Measurements from ENCODE around the gene PI4KB. TPM values are rescaled to one million over a fixed set of nuclear protein-coding genes. Genes with fewer than 3 reads are reported as not detected.
A peak's percentile ranks its signal among the peaks of the same experiment; 100 is the strongest.

The PI4KB gene
- total and polyA plus RNA-seq, 2 of the 13 experiments (the other 11 are each of a cell fraction or from before 2014, with no cell fraction given), result 19.5 to 29.3 TPM

DNA sequence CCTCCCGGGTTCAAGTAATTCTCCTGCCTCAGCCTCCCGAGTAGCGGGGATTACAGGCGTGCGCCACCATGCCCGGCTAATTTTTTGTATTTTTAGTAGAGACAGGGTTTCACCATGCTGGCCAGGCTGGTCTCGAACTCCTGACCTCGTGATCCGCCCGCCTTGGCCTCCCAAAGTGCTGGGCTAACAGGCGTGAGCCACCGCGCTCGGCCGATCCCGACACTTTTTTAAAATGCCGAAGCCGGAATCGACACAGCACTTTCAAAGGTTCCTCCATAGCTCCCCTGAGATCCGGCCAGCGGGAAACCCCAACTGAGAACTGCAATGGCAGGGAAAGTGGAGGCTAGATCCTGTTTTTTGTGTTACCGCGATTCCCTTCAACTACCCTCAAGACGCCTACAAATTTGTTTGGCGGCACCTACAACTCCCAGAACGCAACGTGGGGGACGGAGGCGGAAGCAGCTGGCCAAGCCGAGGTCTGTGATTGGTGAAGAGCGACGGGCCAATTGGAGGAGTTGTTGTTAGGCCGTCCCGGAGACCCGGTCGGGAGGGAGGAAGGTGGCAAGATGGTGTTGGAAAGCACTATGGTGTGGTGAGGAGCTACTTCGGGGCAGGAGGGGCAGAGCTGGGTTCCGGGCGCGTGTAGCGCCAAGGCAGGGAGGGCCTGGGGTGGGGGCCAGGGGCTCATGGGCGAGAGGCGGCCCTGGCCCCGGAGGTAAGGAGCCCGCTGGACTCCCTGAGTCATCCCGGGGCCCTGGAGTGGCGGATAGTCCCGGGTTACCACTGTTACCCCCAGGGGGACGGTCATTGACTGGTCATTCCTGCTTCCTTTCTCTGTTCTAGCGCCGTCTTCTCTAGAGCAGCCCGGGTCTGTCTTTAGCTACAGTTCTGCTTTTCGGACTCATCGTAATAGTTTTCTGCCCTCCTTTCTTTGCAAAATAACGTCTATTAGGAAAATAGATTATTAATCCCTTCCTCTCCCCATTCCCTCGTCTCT is 72.7 kb downstream of the PI4KB start, which contains the start of gene PSMD4 (continued):
- TF ChIP-seq, protein P1, sequence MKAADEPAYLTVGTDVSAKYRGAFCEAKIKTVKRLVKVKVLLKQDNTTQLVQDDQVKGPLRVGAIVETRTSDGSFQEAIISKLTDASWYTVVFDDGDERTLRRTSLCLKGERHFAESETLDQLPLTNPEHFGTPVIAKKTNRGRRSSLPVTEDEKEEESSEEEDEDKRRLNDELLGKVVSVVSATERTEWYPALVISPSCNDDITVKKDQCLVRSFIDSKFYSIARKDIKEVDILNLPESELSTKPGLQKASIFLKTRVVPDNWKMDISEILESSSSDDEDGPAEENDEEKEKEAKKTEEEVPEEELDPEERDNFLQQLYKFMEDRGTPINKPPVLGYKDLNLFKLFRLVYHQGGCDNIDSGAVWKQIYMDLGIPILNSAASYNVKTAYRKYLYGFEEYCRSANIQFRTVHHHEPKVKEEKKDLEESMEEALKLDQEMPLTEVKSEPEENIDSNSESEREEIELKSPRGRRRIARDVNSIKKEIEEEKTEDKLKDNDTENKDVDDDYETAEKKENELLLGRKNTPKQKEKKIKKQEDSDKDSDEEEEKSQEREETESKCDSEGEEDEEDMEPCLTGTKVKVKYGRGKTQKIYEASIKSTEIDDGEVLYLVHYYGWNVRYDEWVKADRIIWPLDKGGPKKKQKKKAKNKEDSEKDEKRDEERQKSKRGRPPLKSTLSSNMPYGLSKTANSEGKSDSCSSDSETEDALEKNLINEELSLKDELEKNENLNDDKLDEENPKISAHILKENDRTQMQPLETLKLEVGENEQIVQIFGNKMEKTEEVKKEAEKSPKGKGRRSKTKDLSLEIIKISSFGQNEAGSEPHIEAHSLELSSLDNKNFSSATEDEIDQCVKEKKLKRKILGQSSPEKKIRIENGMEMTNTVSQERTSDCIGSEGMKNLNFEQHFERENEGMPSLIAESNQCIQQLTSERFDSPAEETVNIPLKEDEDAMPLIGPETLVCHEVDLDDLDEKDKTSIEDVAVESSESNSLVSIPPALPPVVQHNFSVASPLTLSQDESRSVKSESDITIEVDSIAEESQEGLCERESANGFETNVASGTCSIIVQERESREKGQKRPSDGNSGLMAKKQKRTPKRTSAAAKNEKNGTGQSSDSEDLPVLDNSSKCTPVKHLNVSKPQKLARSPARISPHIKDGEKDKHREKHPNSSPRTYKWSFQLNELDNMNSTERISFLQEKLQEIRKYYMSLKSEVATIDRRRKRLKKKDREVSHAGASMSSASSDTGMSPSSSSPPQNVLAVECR (CRISPR knock-in tag; IDR thresholded peaks at IDR 0.05; ENCODE audit: borderline replicate concordance), result peak; percentile 84
- TF ChIP-seq POLR2AphosphoS2 (IDR thresholded peaks at IDR 0.05; ENCODE audit: low read depth, low read length), result 0 out of 2 replicates have a peak, but pooled peaks have one; percentile 60
- TF ChIP-seq, protein P2, sequence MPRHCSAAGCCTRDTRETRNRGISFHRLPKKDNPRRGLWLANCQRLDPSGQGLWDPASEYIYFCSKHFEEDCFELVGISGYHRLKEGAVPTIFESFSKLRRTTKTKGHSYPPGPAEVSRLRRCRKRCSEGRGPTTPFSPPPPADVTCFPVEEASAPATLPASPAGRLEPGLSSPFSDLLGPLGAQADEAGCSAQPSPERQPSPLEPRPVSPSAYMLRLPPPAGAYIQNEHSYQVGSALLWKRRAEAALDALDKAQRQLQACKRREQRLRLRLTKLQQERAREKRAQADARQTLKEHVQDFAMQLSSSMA (CRISPR knock-in tag; IDR thresholded peaks at IDR 0.05), result peak; percentile 77; the same call in 1 of the 2 replicates
- TF ChIP-seq ZNF350 (CRISPR knock-in tag; IDR thresholded peaks at IDR 0.05; ENCODE audit: borderline replicate concordance, low read depth), result peak; percentile 86; the same call in 1 of the 2 replicates
- TF ChIP-seq HCFC1 (IDR thresholded peaks at IDR 0.05; ENCODE audit: low read depth, low read length), result peak; percentile 79
- peak; percentile 74 for TF ChIP-seq PHF8 (CRISPR knock-in tag; IDR thresholded peaks at IDR 0.05)
- TF ChIP-seq NFYC (CRISPR knock-in tag; IDR thresholded peaks at IDR 0.05), result peak; percentile 97
- TF ChIP-seq, protein P3, sequence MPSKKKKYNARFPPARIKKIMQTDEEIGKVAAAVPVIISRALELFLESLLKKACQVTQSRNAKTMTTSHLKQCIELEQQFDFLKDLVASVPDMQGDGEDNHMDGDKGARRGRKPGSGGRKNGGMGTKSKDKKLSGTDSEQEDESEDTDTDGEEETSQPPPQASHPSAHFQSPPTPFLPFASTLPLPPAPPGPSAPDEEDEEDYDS (CRISPR knock-in tag; IDR thresholded peaks at IDR 0.05), result peak; percentile 35; the same call in 1 of the 2 replicates
- peak; percentile 38; the same call in 1 of the 2 replicates for TF ChIP-seq SUZ12 (IDR thresholded peaks at IDR 0.05; ENCODE audit: low read depth, low read length)
- TF ChIP-seq HNRNPL (IDR thresholded peaks at IDR 0.05; ENCODE audit: low read depth, low read length), result 0 out of 2 replicates have a peak, but pooled peaks have one; percentile 45
- TF ChIP-seq, protein P4, sequence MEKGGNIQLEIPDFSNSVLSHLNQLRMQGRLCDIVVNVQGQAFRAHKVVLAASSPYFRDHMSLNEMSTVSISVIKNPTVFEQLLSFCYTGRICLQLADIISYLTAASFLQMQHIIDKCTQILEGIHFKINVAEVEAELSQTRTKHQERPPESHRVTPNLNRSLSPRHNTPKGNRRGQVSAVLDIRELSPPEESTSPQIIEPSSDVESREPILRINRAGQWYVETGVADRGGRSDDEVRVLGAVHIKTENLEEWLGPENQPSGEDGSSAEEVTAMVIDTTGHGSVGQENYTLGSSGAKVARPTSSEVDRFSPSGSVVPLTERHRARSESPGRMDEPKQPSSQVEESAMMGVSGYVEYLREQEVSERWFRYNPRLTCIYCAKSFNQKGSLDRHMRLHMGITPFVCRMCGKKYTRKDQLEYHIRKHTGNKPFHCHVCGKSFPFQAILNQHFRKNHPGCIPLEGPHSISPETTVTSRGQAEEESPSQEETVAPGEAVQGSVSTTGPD (CRISPR knock-in tag; IDR thresholded peaks at IDR 0.05), result peak; percentile 22; the same call in 1 of the 2 replicates
- peak; percentile 31; the same call in 1 of the 2 replicates for TF ChIP-seq SALL1 (CRISPR knock-in tag; IDR thresholded peaks at IDR 0.05)
- peak; percentile 55 for TF ChIP-seq ZNF883 (CRISPR knock-in tag; IDR thresholded peaks at IDR 0.05; ENCODE audit: not compliant biosample characterization)
- TF ChIP-seq, protein P5, sequence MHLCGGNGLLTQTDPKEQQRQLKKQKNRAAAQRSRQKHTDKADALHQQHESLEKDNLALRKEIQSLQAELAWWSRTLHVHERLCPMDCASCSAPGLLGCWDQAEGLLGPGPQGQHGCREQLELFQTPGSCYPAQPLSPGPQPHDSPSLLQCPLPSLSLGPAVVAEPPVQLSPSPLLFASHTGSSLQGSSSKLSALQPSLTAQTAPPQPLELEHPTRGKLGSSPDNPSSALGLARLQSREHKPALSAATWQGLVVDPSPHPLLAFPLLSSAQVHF (CRISPR knock-in tag; IDR thresholded peaks at IDR 0.05), result 0 out of 2 replicates have a peak, but pooled peaks have one; percentile 43
- peak; percentile 67 for TF ChIP-seq ATF1 (CRISPR knock-in tag; IDR thresholded peaks at IDR 0.05)
- TF ChIP-seq BORCS8-MEF2B (CRISPR knock-in tag; IDR thresholded peaks at IDR 0.05), result peak; percentile 67; the same call in 1 of the 2 replicates
- TF ChIP-seq KLF12 (CRISPR knock-in tag; IDR thresholded peaks at IDR 0.05; ENCODE audit: borderline replicate concordance), result no peak
- peak; percentile 95 for TF ChIP-seq RFXAP (CRISPR knock-in tag; IDR thresholded peaks at IDR 0.05; ENCODE audit: borderline replicate concordance)

All from HepG2 (cell line).